Measurements from ENCODE around the gene HERC6. TPM values are rescaled to one million over a fixed set of nuclear protein-coding genes. Genes with fewer than 3 reads are reported as not detected.

HERC6 gene
- total and polyA plus RNA-seq, 2 of the 8 experiments (the other 6 are each of a cell fraction or from before 2014, with no cell fraction given), result 3.7 to 3.8 TPM

- no peak for TF ChIP-seq ASH2L (IDR thresholded peaks at IDR 0.05; ENCODE audit: low read length)
- no peak for TF ChIP-seq TAF1 (IDR thresholded peaks at IDR 0.05; ENCODE audit: low read depth, low read length)
- TF ChIP-seq SIRT6 (IDR thresholded peaks at IDR 0.05; ENCODE audit: low read length), result no peak
Observed at GRCh38 chr4:88445252-88445651, 66.6 kb downstream of the HERC6 start (continued).

All from H1 (cell line).